SKM-1 treated with dmso at 0.1 percent for 144 hours (cell line): ENCODE measurements around the gene NOP58.
"Not testable (repeated sequence)": the region's sequence is repeated elsewhere in the genome, so short reads cannot be mapped to it uniquely, and the experiment has no call there.

Source experiments
- DNase-seq: peaks from one replicate; lab custom pipeline; 2025; ENCODE audit not compliant: unreplicated experiment; lab: John Stamatoyannopoulos, UW

Gene NOP58

DNA sequence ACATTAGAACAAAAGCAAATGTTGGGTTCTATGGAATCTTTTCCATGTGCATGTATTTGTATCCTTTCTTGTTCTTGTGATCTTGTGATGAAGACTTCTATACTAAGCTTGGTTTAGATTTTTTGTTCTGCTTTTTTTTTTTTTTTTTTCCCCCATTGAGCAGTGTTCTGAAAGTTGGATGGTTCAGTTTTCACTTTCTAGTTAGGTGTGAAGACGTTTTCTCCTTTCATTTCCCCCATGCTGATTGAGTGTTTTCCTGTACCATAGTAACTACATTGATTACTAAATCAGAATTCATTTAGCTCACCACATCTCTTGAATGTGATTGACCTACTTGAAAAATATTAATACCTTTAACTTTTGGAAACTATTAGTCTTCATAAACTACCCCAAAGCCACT, 34.1 kb downstream of the NOP58 start:
- no peak for DNase-seq

DNA sequence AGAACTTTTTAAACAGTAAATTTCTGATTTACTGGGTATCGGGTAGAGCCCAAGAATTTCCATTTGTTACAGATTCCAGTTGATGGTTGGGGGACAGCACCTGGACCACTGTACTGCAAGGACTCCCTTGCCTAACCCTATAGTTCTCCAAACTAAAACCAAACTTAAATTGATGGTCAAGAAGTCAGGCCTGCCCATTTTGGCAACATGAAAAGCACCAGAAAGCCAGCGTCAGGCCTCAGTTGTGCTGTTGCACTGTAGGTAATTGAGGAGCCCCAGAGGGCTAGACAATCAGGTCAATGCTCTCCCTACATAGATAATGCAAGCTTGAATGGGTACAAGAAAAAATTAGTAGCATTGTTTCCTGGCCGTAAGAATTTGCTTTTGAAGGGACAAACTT, 40.5 kb downstream of the NOP58 start:
- DNase-seq: no peak

DNA sequence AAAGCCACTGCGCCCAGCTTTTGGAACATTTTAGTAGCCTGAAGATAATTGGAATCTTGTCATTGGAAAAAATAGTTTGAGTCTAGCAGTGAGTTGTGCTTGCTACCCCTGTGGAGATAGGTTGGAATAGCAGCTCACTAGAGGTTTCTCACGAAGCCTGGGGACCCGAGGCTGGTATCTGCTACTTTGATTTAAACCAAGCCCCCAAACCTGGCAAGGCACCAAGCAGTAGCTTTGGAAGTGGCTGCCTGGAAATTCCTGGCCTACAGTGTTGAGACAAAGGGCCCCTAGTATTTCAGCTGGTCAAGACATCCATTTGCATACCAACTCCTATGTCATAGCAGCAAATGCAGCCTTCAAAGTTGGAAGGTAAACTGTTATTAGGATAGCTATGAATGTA, 42.1 kb downstream of the NOP58 start:
- no peak for DNase-seq

GRCh38 chr2:202311823-202312388, 46.3 kb downstream of the NOP58 start:
- no peak for DNase-seq

- DNase-seq: no peak
These were observed 48.6 kb downstream of the NOP58 start for GRCh38 chr2:202314116-202314515.

- DNase-seq: no peak
These were observed 51.7 kb downstream of the NOP58 start for GRCh38 chr2:202317080-202317857.

- DNase-seq: not testable (repeated sequence)
These were observed 54.8 kb downstream of the NOP58 start for GRCh38 chr2:202320362-202320761.

- DNase-seq: no peak
These were observed 56.9 kb downstream of the NOP58 start for GRCh38 chr2:202322435-202322834.

GRCh38 chr2:202327858-202328257, 62.3 kb downstream of the NOP58 start:
- DNase-seq: no peak

- no peak for DNase-seq
These were observed 70.4 kb downstream of the NOP58 start for GRCh38 chr2:202335791-202336467.

GRCh38 chr2:202337151-202337550, 71.6 kb downstream of the NOP58 start:
- DNase-seq: no peak

DNA sequence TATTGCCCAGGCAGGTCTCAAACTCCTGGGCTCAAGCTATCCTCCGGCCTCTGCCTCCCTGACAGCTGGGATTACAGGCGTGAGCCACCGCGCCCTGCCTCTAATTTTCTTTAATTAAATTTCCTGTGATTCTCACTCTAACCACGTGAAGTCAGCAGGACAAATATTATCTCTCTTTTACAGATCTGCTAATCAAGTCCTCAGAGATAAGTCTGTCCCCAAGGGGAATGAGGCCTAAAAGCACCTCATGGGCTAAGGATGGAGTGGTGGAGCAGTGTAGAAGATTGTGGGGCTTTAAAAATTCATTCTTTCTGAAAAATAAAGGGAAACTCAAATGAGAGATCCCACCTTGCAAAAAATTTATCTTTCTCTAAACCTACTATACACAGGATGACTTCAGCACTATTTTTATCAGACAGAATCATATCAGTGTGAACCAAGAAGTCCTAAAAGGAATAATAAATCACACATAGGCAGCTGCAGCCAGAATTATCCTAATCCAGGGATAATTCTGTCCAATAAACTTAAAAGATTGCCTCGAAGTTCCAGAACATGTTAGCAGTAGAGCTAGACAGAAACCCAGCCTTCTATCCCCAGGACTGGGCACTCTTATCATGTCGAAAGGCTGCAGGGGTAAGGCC, 72.3 kb downstream of the NOP58 start:
- DNase-seq: no peak

DNA sequence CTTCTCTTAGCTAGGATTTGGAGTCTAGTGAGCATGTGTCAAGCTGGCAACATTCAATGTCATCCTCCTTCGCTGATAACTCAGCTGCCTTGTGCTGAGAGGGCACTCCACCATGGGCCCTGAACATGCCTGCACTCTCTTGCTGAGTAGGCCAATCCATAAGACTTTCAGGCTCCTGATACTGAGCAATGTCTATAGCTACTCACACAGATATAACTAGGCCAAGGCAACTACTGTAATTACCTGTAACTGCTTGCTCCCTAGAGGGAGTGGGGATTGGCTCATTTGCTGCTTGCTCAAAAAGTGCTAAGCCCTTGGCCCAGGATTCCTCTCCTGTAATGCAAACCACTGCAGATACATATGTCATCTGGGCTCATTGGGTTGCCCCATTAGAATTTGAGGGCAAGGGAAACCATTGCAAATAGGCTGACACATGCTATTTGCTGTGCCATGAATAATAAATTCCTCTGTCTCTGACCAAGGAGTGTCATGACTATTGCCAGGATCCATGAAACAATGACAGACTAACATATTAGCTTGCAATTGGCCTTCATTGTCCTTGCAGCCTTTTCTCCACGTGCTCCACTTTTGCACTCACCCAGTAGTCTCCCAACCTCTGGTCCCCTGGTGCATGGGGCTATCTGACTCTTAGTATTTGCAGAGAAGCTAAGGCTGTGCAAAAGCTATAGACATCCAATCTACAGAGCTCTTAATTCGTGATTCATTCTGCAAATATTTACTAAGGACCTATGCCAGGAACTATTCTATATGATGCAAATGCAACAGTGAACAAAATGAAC, 73.7 kb downstream of the NOP58 start:
- no peak for DNase-seq

- no peak for DNase-seq
These were observed 78.6 kb downstream of the NOP58 start for GRCh38 chr2:202344178-202344577.

DNA sequence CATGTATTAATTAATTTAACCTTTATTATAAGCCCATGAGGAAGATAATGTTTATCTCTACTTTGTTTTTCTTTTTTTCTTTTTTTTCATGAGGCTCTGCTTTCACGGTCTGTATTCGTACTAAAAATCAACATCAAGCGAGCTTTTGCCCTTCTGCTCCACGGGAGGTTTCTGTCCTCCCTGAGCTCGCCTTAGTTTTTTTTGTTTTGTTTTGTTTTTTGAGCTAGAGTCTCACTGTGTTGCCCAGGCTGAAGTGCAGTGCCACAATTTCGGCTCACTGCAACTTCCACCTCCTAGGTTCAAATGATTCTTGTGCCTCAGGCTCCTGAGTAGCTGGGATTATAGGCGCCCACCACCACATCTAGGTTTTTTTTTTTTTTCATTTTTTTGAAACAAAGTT, 80.6 kb downstream of the NOP58 start:
- no peak for DNase-seq
